Measurements from ENCODE around the gene RPN1.

RPN1 gene

GRCh38 chr3:128578346-128578745, 72.3 kb downstream of the RPN1 start:
- no peak for DNase-seq (ENCODE audit: low spot score)

- DNase-seq (ENCODE audit: low spot score) = no peak
Observed at GRCh38 chr3:128577711-128578110, 72.9 kb downstream of the RPN1 start.

- DNase-seq (ENCODE audit: low spot score) = no peak
Observed at GRCh38 chr3:128576290-128576689, 74.3 kb downstream of the RPN1 start.

GRCh38 chr3:128575777-128576176, 74.8 kb downstream of the RPN1 start:
- DNase-seq (ENCODE audit: low spot score) = no peak

- no peak for DNase-seq (ENCODE audit: low spot score)
Observed at GRCh38 chr3:128573707-128574162, 76.9 kb downstream of the RPN1 start.

- DNase-seq (ENCODE audit: low spot score) = no peak
Observed at GRCh38 chr3:128573160-128573559, 77.5 kb downstream of the RPN1 start.

GRCh38 chr3:128572644-128573105, 77.9 kb downstream of the RPN1 start:
- DNase-seq (ENCODE audit: low spot score) = no peak

- no peak for DNase-seq (ENCODE audit: low spot score)
Observed at GRCh38 chr3:128572013-128572412, 78.6 kb downstream of the RPN1 start.
